ENCODE results near the gene B4GALNT4.

Gene B4GALNT4

DNA sequence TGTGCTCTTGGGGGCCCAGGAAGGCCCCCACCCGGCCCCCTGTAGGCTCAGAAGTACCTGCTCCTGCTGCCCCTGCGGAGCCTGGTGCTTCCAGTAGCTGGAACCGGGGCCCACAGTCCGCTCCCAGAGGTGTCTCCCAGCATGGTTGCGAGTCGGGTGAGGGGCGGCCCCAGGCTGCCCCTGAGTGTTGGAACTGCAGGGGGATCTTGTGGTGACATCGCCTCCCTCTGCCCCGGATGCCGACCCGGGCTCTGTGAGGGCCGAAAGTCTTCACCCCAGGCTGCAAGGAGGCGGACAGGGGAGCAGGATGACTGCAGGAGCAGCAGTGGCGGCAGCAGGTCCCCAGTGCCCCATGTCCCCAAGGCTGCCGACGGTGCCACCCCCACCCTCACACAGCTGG, 15.2 kb downstream of the B4GALNT4 start:
- H3K4me1 ChIP-seq (ENCODE audit: low read length) = no peaks in the 10 kb centered on the region
- no peaks in the 10 kb centered on the region for H3K79me2 ChIP-seq (ENCODE audit: low read length)
- no peaks in the 10 kb centered on the region for H3K9me2 ChIP-seq (replicated peaks; ENCODE audit: insufficient read depth, low read length)
- H3K4me2 ChIP-seq (ENCODE audit: low read depth, low read length) = no peak overlapping the region
- H3K36me3 ChIP-seq (replicated peaks; ENCODE audit: insufficient read depth, low read length) = no peaks in the 10 kb centered on the region
- no peak overlapping the region for H2AFZ ChIP-seq (ENCODE audit: low read length)
- DNase-seq = no peak
- no peak overlapping the region for H3K4me3 ChIP-seq (ENCODE audit: low read length)
- no peaks in the 10 kb centered on the region for H3K9me3 ChIP-seq (replicated peaks; ENCODE audit: insufficient read depth, low read length)
- no peaks in the 10 kb centered on the region for H4K20me1 ChIP-seq (ENCODE audit: insufficient read depth, low read length)
- TF ChIP-seq EZH2 (optimal IDR thresholded peaks at IDR 0.05; ENCODE audit: low read depth, low read length) (no peak), EZH2phosphoT487 (IDR thresholded peaks at IDR 0.05; ENCODE audit: low read length) (no peak)
- TF ChIP-seq, protein P1, sequence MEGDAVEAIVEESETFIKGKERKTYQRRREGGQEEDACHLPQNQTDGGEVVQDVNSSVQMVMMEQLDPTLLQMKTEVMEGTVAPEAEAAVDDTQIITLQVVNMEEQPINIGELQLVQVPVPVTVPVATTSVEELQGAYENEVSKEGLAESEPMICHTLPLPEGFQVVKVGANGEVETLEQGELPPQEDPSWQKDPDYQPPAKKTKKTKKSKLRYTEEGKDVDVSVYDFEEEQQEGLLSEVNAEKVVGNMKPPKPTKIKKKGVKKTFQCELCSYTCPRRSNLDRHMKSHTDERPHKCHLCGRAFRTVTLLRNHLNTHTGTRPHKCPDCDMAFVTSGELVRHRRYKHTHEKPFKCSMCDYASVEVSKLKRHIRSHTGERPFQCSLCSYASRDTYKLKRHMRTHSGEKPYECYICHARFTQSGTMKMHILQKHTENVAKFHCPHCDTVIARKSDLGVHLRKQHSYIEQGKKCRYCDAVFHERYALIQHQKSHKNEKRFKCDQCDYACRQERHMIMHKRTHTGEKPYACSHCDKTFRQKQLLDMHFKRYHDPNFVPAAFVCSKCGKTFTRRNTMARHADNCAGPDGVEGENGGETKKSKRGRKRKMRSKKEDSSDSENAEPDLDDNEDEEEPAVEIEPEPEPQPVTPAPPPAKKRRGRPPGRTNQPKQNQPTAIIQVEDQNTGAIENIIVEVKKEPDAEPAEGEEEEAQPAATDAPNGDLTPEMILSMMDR (IDR thresholded peaks at IDR 0.05; ENCODE audit: low read length) = no peak
- H3K27ac ChIP-seq (ENCODE audit: low read length) = no peak overlapping the region
- no peaks in the 10 kb centered on the region for H3F3A ChIP-seq (ENCODE audit: insufficient read depth, low read length)
- H3K27me3 ChIP-seq (replicated peaks; ENCODE audit: insufficient read depth, low read length) = peaks cover 84% of the 10 kb centered on the region
- H3K9ac ChIP-seq (ENCODE audit: low read length) = no peak overlapping the region

DNA sequence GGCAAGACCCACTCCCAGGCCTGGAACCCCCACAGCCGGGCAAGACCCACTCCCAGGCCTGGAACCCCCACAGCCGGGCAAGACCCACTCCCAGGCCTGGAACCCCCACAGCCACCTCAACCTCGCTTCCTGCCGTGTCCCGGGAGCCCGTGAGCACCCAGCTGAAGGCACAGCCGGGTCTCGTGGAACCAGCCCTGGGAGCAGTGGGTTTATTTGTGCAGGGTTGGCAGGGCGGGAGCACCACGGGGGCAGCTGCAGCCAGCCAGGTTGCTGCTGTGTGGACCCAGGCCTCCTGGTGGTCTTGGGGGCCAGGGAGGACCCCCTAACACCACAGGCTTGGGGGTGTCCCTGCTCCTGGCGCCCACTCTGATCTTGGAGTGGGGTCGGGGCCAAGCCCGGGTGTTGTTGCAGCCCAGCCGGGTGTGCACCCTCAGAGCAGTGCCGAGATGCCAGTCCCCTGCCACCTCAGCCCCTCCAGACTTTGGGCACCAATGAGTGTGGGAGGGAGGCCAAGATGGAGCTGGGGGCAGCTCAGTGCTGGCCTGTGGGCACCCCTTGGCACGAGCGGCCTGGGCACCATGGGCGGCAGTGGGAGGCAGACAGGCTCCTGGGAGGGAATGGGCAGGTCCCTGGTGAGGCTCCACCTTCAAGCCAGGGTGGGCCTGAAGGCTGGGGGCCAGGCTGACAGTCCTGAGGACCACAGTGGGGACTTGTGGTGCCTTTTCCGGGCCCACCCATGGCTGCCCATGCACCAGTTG, 16.5 kb downstream of the B4GALNT4 start:
- Histone ChIP-seq H3K9me2 (replicated peaks; ENCODE audit: insufficient read depth, low read length) (no peaks in the 10 kb centered on the region), H3F3A (ENCODE audit: insufficient read depth, low read length) (no peaks in the 10 kb centered on the region), H4K20me1 (ENCODE audit: insufficient read depth, low read length) (no peaks in the 10 kb centered on the region), H3K9me3 (replicated peaks; ENCODE audit: insufficient read depth, low read length) (no peaks in the 10 kb centered on the region), H3K36me3 (replicated peaks; ENCODE audit: insufficient read depth, low read length) (no peaks in the 10 kb centered on the region), H2AFZ (ENCODE audit: low read length) (no peak overlapping the region), H3K9ac (ENCODE audit: low read length) (no peak overlapping the region), H3K4me1 (ENCODE audit: low read length) (no peaks in the 10 kb centered on the region), H3K79me2 (ENCODE audit: low read length) (no peaks in the 10 kb centered on the region), H3K27ac (ENCODE audit: low read length) (no peak overlapping the region), H3K4me2 (ENCODE audit: low read depth, low read length) (no peak overlapping the region), H3K4me3 (ENCODE audit: low read length) (no peak overlapping the region), H3K27me3 (replicated peaks; ENCODE audit: insufficient read depth, low read length) (peaks cover 79% of the 10 kb centered on the region)
- DNase-seq = no peak
- TF ChIP-seq, protein P1 (IDR thresholded peaks at IDR 0.05; ENCODE audit: low read length) = no peak
- TF ChIP-seq EZH2 (optimal IDR thresholded peaks at IDR 0.05; ENCODE audit: low read depth, low read length) (no peak), EZH2phosphoT487 (IDR thresholded peaks at IDR 0.05; ENCODE audit: low read length) (no peak)

DNA sequence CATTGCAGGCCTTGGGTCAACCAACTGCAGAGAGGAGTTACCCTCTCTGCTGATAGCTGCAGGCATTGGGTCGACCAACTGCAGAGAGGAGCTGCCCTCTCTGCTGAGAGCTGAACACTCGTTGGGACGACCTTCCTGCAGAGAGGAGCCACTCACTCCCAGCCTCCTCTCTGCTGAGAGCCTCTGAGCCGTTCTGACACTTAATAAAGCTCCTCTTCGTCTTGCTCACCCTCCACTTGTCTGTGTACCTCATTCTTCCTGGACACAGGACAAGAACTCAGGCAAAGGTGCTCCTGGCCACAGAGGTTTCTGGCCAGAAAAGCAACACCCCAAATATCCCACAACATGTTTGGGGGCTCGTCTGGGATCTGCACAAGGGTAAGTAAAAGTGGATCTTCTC, 17.2 kb downstream of the B4GALNT4 start:
- no peaks in the 10 kb centered on the region for H3K9me3 ChIP-seq (replicated peaks; ENCODE audit: insufficient read depth, low read length)
- no peak overlapping the region for H3K4me3 ChIP-seq (ENCODE audit: low read length)
- H3K4me2 ChIP-seq (ENCODE audit: low read depth, low read length) = no peak overlapping the region
- no peaks in the 10 kb centered on the region for H3K79me2 ChIP-seq (ENCODE audit: low read length)
- no peaks in the 10 kb centered on the region for H3K36me3 ChIP-seq (replicated peaks; ENCODE audit: insufficient read depth, low read length)
- no peak overlapping the region for H3K9ac ChIP-seq (ENCODE audit: low read length)
- no peaks in the 10 kb centered on the region for H4K20me1 ChIP-seq (ENCODE audit: insufficient read depth, low read length)
- no peak for DNase-seq
- no peak overlapping the region for H3K27ac ChIP-seq (ENCODE audit: low read length)
- H2AFZ ChIP-seq (ENCODE audit: low read length) = no peak overlapping the region
- no peaks in the 10 kb centered on the region for H3K4me1 ChIP-seq (ENCODE audit: low read length)
- TF ChIP-seq EZH2phosphoT487 (IDR thresholded peaks at IDR 0.05; ENCODE audit: low read length) (no peak), EZH2 (optimal IDR thresholded peaks at IDR 0.05; ENCODE audit: low read depth, low read length) (no peak)
- TF ChIP-seq, protein P1 (IDR thresholded peaks at IDR 0.05; ENCODE audit: low read length) = no peak
- H3K27me3 ChIP-seq (replicated peaks; ENCODE audit: insufficient read depth, low read length) = peaks cover 81% of the 10 kb centered on the region
- no peaks in the 10 kb centered on the region for H3K9me2 ChIP-seq (replicated peaks; ENCODE audit: insufficient read depth, low read length)
- H3F3A ChIP-seq (ENCODE audit: insufficient read depth, low read length) = no peaks in the 10 kb centered on the region
